Chondrocyte (in vitro differentiated cells): ENCODE measurements around the gene APOLD1. TPM values are rescaled to one million over a fixed set of nuclear protein-coding genes. Genes with fewer than 3 reads are reported as not detected.

Experiments used
- DNase-seq: peaks from one replicate; pipeline ENCODE4 v3.0.0; 2021; ENCODE audit warnings: mixed read lengths, low spot score
- H3K27ac Mint-ChIP-seq: one replicate; pipeline ENCODE4 v1.8.0; 2021; ENCODE audit warnings: mild to moderate bottlenecking, moderate library complexity, mixed read lengths; ENCODE audit not compliant: unreplicated experiment
- H3K27me3 Mint-ChIP-seq: 2 replicates; pipeline ENCODE4 v1.8.0; 2021; ENCODE audit warnings: low read depth, mixed read lengths
- H3K36me3 Mint-ChIP-seq: 2 replicates; pipeline ENCODE4 v1.8.0; 2021; ENCODE audit warnings: low read depth, mixed read lengths
- H3K4me1 Mint-ChIP-seq: 2 replicates; pipeline ENCODE4 v1.8.0; 2021; ENCODE audit warnings: low read depth, mild to moderate bottlenecking, mixed read lengths
- H3K4me3 Mint-ChIP-seq: one replicate; pipeline ENCODE4 v1.8.0; 2021; ENCODE audit warnings: mild to moderate bottlenecking, moderate library complexity, mixed read lengths; ENCODE audit not compliant: unreplicated experiment
- H3K9me3 Mint-ChIP-seq: 2 replicates; pipeline ENCODE4 v1.8.0; 2021; ENCODE audit warnings: low read depth, mixed read lengths
- CTCF ChIP-seq: fragments of 200-600 bp; sonication (generic); IDR thresholded peaks from 2 replicates; pipeline ENCODE4 v1.5.0; 2021; ENCODE audit warnings: antibody characterized with exemption, mild to moderate bottlenecking, moderate library complexity
- total RNA-seq: library from RNA; stranded (reverse); gene quantifications from 3 replicates; pipeline ENCODE4 v1.2.1, GENCODE V29; 2021

The APOLD1 gene
- total RNA-seq, 1 donor from 2014 or later: 7.1 TPM

- no peak for DNase-seq
- no peak for TF ChIP-seq CTCF
- no peaks in the 10 kb centered on the region for H3K9me3 Mint-ChIP-seq
- H3K4me1 Mint-ChIP-seq: peaks cover 12% of the 10 kb centered on the region
- H3K27ac Mint-ChIP-seq: no peak overlapping the region
- H3K4me3 Mint-ChIP-seq: no peak overlapping the region
- H3K27me3 Mint-ChIP-seq: no peaks in the 10 kb centered on the region
- H3K36me3 Mint-ChIP-seq: no peaks in the 10 kb centered on the region
Observed at GRCh38 chr12:12745576-12746211, 39.8 kb upstream of the APOLD1 start.

- H3K27me3 Mint-ChIP-seq: no peaks in the 10 kb centered on the region
- no peak overlapping the region for H3K27ac Mint-ChIP-seq
- H3K36me3 Mint-ChIP-seq: no peaks in the 10 kb centered on the region
- no peaks in the 10 kb centered on the region for H3K4me1 Mint-ChIP-seq
- no peak overlapping the region for H3K4me3 Mint-ChIP-seq
- TF ChIP-seq CTCF: no peak
- DNase-seq: no peak
- H3K9me3 Mint-ChIP-seq: no peaks in the 10 kb centered on the region
Observed at GRCh38 chr12:12747278-12747677, 38.2 kb upstream of the APOLD1 start.

GRCh38 chr12:12748044-12748443 lies 37.4 kb upstream of the APOLD1 start:
- Mint-ChIP-seq H3K27ac (no peak overlapping the region), H3K4me3 (no peak overlapping the region), H3K36me3 (no peaks in the 10 kb centered on the region), H3K27me3 (no peaks in the 10 kb centered on the region), H3K4me1 (no peaks in the 10 kb centered on the region), H3K9me3 (no peaks in the 10 kb centered on the region)
- no peak for DNase-seq
- TF ChIP-seq CTCF: no peak

- H3K4me3 Mint-ChIP-seq: no peak overlapping the region
- H3K9me3 Mint-ChIP-seq: no peaks in the 10 kb centered on the region
- no peaks in the 10 kb centered on the region for H3K36me3 Mint-ChIP-seq
- no peak overlapping the region for H3K27ac Mint-ChIP-seq
- no peak for TF ChIP-seq CTCF
- no peaks in the 10 kb centered on the region for H3K27me3 Mint-ChIP-seq
- H3K4me1 Mint-ChIP-seq: no peaks in the 10 kb centered on the region
- no peak for DNase-seq
Observed at GRCh38 chr12:12749433-12749832, 36.0 kb upstream of the APOLD1 start.

- Mint-ChIP-seq H3K9me3 (no peaks in the 10 kb centered on the region), H3K4me3 (no peak overlapping the region), H3K4me1 (peaks cover 5% of the 10 kb centered on the region), H3K27me3 (no peaks in the 10 kb centered on the region), H3K27ac (no peak overlapping the region), H3K36me3 (no peaks in the 10 kb centered on the region)
- no peak for DNase-seq
- TF ChIP-seq CTCF: no peak
Observed at GRCh38 chr12:12755923-12756322, 29.5 kb upstream of the APOLD1 start.
